Measurements from ENCODE around the gene C2CD2. TPM values are rescaled to one million over a fixed set of nuclear protein-coding genes. Genes with fewer than 3 reads are reported as not detected.

The C2CD2 gene
- total and polyA plus RNA-seq, 2 donors (not counting 3 experiments of a cell fraction or from before 2014, with no cell fraction given) = 32.6 to 41.2 TPM

GRCh38 chr21:41908829-41909228 is 45.0 kb downstream of the C2CD2 start:
- CTCF ChIA-PET = no interaction called here
- intact Hi-C loops (cut with micrococcal nuclease) = no loop called here

More at GRCh38 chr21:41908829-41909228, 45.0 kb downstream of the C2CD2 start:
- no TSS peak for BruUV-seq (replicated peaks)
- Histone ChIP-seq H3K9me1 (replicated peaks; ENCODE audit: control insufficient read depth, extremely low read depth, insufficient read depth, low read length) (no peaks in the 10 kb centered on the region), H4K20me1 (replicated peaks; ENCODE audit: control insufficient read depth, extremely low read depth, insufficient read depth, low read length) (no peaks in the 10 kb centered on the region), H3K4me1 (ENCODE audit: control insufficient read depth, extremely low read depth, insufficient read depth, low read length) (no peaks in the 10 kb centered on the region), H3K36me3 (ENCODE audit: control insufficient read depth in 2 of 2, extremely low read depth in 1 of 2, insufficient read depth in 2 of 2, low read length in 2 of 2) (peaks cover 13 to 47% of the 10 kb centered on the region in 2 experiments), H3K4me2 (ENCODE audit: insufficient read depth, low read length) (no peak overlapping the region), H3K27me3 (ENCODE audit: control insufficient read depth in 2 of 2, insufficient read depth in 2 of 2, low read length in 2 of 2) (no peaks in the 10 kb centered on the region), H3K79me2 (ENCODE audit: control insufficient read depth, insufficient read depth, low read length) (no peaks in the 10 kb centered on the region), H3K9ac (replicated peaks; ENCODE audit: extremely low read depth, insufficient read depth, low read length) (no peak overlapping the region), H3K4me3 (replicated peaks in 1 of 3; ENCODE audit: insufficient read depth in 1 of 3, low read depth in 1 of 3, low read length in 3 of 3) (no peak overlapping the region), H2AFZ (ENCODE audit: low read depth, low read length) (no peak overlapping the region), H3K9me3 (replicated peaks; ENCODE audit: control insufficient read depth, insufficient read depth, low read length) (no peaks in the 10 kb centered on the region), H3K27ac (ENCODE audit: insufficient read depth, low read depth, low read length) (no peak overlapping the region)
- dilution Hi-C loops (cut with MboI; ENCODE audit: extremely low pct_ligation_motif_present, low sequenced_read_pairs) = no loop called here
- TF ChIP-seq FOS (IDR thresholded peaks at IDR 0.05; ENCODE audit: borderline replicate concordance, insufficient read depth, low read length) (no peak), POLR2AphosphoS5 (IDR thresholded peaks at IDR 0.05; ENCODE audit: insufficient read depth, low read depth, low read length) (no peak), MAX (IDR thresholded peaks at IDR 0.05; ENCODE audit: insufficient read depth, insufficient read length) (no peak), POLR2A (IDR thresholded peaks at IDR 0.05; ENCODE audit: low read depth, low read length) (no peak), JUN (IDR thresholded peaks at IDR 0.05; ENCODE audit: borderline replicate concordance, insufficient read depth, insufficient read length, low read depth) (no peak), GATA2 (IDR thresholded peaks at IDR 0.05; ENCODE audit: insufficient read depth, insufficient read length, low read depth, low read length) (no peak), MYC (IDR thresholded peaks at IDR 0.05; ENCODE audit: low read depth, low read length) (no peak), EZH2 (IDR thresholded peaks at IDR 0.05; ENCODE audit: borderline replicate concordance, low read depth, low read length, severe bottlenecking) (no peak)
- TF ChIP-seq, protein P1, sequence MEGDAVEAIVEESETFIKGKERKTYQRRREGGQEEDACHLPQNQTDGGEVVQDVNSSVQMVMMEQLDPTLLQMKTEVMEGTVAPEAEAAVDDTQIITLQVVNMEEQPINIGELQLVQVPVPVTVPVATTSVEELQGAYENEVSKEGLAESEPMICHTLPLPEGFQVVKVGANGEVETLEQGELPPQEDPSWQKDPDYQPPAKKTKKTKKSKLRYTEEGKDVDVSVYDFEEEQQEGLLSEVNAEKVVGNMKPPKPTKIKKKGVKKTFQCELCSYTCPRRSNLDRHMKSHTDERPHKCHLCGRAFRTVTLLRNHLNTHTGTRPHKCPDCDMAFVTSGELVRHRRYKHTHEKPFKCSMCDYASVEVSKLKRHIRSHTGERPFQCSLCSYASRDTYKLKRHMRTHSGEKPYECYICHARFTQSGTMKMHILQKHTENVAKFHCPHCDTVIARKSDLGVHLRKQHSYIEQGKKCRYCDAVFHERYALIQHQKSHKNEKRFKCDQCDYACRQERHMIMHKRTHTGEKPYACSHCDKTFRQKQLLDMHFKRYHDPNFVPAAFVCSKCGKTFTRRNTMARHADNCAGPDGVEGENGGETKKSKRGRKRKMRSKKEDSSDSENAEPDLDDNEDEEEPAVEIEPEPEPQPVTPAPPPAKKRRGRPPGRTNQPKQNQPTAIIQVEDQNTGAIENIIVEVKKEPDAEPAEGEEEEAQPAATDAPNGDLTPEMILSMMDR (IDR thresholded peaks at IDR 0.05; ENCODE audit: extremely low read depth in 1 of 2, insufficient read depth in 1 of 2, low read depth in 1 of 2, low read length in 2 of 2) = no peak
- POLR2A ChIA-PET = interaction anchor here (0.8 kb wide), 1 partner anchor 24 kb away, joined by 4 read pairs; no protein-coding TSS in a partner anchor
- DNase-seq (ENCODE audit: low read depth, low spot score) (no peak), FAIRE-seq (no peak)

All from endothelial cell of umbilical vein (primary cell).